LNCaP clone FGC (cell line): Measurements from ENCODE around the gene ZYX.

Experiments
- DNase-seq: peaks from one replicate; pipeline ENCODE4 v3.0.0-alpha.2; 2011; ENCODE audit warnings: low read depth
- H3K4me3 ChIP-seq: 2 replicates; pipeline ENCODE4 v1.5.1; 2011; ENCODE audit warnings: mild to moderate bottlenecking, low read depth, low read length, control low read depth
- CTCF ChIP-seq: IDR thresholded peaks from 2 replicates; pipeline ENCODE4 v1.5.1; 2012; ENCODE audit warnings: mild to moderate bottlenecking; ENCODE audit not compliant: control insufficient read depth, insufficient read depth; ENCODE audit errors: extremely low read depth

ZYX gene

GRCh38 chr7:143356414-143357050 is 24.6 kb upstream of the ZYX start:
- no peak for DNase-seq
- H3K4me3 ChIP-seq: no peak overlapping the region
- no peak for TF ChIP-seq CTCF

DNA sequence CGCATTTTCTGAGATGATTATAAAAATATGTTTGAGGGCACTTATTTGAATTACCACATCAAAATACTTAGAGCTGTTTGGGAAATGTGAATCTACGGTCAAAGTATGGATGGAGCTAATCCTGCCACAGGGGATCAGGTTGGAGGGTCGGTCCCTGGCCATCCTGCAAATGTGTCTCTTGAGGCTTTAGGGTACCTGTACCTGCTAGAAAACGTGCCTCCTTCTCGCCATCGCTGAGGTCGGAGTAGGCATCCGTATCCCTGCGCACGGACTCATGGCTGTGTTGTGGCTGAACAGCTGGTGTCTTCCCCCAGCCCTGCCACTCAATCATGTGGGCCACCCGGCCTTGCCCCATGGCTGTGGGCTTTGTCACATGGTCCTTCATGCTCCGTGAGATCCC is 22.5 kb upstream of the ZYX start:
- no peak overlapping the region for H3K4me3 ChIP-seq
- no peak for TF ChIP-seq CTCF
- no peak for DNase-seq

- no peak for DNase-seq
- no peak for TF ChIP-seq CTCF
- H3K4me3 ChIP-seq: no peak overlapping the region
Observed at GRCh38 chr7:143359771-143360353, 21.3 kb upstream of the ZYX start.

DNA sequence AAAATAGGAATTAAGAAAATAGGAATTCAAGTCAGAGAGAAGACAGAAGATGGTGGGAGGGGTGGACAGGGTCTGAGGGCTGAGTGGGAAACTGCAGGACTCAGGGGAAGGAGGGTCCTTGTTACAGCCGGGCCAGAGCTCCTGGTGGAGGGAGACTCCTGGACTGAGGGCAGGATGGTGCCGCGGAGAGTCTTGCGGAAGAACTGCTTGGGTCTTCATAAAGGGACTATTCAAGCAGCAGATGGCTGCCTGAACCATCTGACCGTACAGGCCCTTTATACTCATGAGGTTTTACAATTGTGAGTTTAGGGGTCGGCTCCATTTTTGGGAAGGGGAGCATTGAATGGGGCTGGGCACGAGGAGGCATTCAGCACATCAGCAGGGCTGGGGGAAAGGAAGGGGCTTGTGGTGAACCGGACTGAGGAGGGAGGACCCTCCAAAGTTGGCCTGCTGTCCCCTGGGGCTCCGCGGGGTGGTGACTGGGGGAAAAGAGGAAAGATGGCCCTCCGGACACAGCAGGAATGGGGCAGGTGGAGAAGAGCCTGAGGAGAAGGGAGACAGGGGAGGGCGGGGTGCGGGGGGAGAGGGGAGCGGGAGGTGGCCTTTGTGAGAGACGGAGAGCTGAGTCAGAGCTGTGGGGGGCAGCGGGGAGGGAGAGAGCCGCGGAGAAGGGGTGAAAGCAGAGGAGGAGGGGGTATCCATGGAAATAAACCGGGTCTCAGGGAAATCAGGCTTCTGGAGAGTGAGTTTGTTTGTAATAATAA is 20.2 kb upstream of the ZYX start:
- DNase-seq: no peak

DNA sequence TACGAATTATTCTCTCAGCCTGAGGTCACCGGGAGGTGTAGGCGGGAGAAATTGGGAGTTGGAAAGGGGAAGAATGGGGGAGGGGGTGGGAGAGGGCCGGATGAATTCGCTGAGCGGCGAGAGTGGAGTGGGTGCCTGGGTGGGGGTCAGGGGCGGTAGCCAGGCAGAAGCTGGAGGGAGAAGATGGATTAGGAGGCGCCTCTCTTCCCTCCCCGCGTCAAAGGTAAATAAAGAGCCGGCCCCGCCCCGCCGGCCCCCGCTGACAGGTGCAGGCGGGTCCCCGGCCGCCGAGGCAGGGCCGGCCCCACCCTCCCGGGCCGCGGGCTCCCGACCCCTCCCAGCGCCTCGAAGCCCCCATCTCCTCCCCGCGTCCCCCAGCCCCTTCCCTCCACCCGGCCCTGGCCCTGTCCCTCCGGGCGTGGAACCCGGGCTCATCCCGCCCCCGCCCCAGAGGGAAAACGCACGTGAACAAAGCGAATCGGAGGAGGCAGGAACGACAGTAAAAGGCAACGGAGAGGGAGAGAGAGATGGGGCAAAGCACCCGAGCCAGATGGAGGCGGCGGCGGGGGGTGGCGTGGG is 19.5 kb upstream of the ZYX start:
- TF ChIP-seq CTCF: no peak
- H3K4me3 ChIP-seq: no peak overlapping the region; the same call in 1 of the 2 replicates
- DNase-seq: no peak

More for the DNA sequence above, 20.2 kb upstream of the ZYX start:
- no peak for TF ChIP-seq CTCF
- H3K4me3 ChIP-seq: no peak overlapping the region

GRCh38 chr7:143362131-143363015 is 18.8 kb upstream of the ZYX start, which contains the start of gene FAM131B:
Gene FAM131B, minus strand, starts transcription at chr7:143362713. Its CDS starts 110 bp downstream, at chr7:143362603.
- no peak for TF ChIP-seq CTCF
- H3K4me3 ChIP-seq: peak within 1 kb of the TSS; percentile 40
- no peak for DNase-seq
